Adipocyte (in vitro differentiated cells): Measurements from ENCODE around the gene TSNAX.
A peak's percentile ranks its signal among the peaks of the same experiment; 100 is the strongest.
"Not testable (repeated sequence)": the region's sequence is repeated elsewhere in the genome, so short reads cannot be mapped to it uniquely, and the experiment has no call there.

Experiments used
- DNase-seq: peaks from one replicate; pipeline ENCODE4 v3.0.0-alpha.2; 2015; ENCODE audit warnings: low read depth
- H3K27me3 ChIP-seq: replicated peaks from 2 replicates; pipeline ENCODE4 v1.7.0; 2013; ENCODE audit warnings: mild to moderate bottlenecking, low read length, moderate library complexity; ENCODE audit not compliant: control insufficient read depth, insufficient read depth
- H3K36me3 ChIP-seq: 2 replicates; pipeline ENCODE4 v1.7.0; 2013; ENCODE audit warnings: low read length, mild to moderate bottlenecking, moderate library complexity; ENCODE audit not compliant: control insufficient read depth, insufficient read depth, severe bottlenecking
- H3K4me1 ChIP-seq: 2 replicates; pipeline ENCODE4 v1.7.0; 2013; ENCODE audit warnings: mild to moderate bottlenecking, low read length, moderate library complexity; ENCODE audit not compliant: control insufficient read depth, insufficient read depth
- H3K4me3 ChIP-seq: 2 replicates; pipeline ENCODE4 v1.7.0; 2013; ENCODE audit warnings: mild to moderate bottlenecking, low read length, moderate library complexity
- H3K9ac ChIP-seq: 2 replicates; pipeline ENCODE4 v1.7.0; 2013; ENCODE audit warnings: mild to moderate bottlenecking, low read length, moderate library complexity
- H3K9me3 ChIP-seq: 2 replicates; pipeline ENCODE4 v1.7.0; 2013; ENCODE audit warnings: mild to moderate bottlenecking, low read length, moderate library complexity; ENCODE audit not compliant: control insufficient read depth

The TSNAX gene

GRCh38 chr1:231499148-231499763, 29.2 kb upstream of the TSNAX start:
- H3K9ac ChIP-seq, result no peak overlapping the region
- DNase-seq, result no peak
- H3K36me3 ChIP-seq, result no peaks in the 10 kb centered on the region
- no peak overlapping the region for H3K4me3 ChIP-seq
- peaks cover 9% of the 10 kb centered on the region for H3K4me1 ChIP-seq
- H3K27me3 ChIP-seq, result no peaks in the 10 kb centered on the region
- H3K9me3 ChIP-seq, result peaks cover 20% of the 10 kb centered on the region

DNA sequence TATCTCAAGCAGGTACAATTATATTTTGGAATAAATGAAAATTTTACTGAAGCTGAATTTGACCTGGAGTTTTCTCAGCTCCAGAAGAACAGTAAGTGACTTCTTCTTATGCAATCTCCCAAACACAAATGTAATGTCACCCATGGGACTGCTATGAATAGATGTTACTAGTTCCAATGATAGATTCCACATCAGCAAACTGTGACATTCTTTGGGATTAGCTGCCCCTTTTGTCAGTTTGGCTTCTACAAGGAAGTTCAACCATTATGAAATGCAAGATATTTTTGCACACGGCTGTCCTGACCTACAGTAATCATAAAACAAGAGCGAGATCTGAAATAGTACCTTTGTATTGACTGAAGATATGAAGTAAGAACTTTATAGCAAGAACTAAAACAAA, 27.8 kb upstream of the TSNAX start:
- Histone ChIP-seq H3K9me3 (peaks cover 20% of the 10 kb centered on the region), H3K9ac (no peak overlapping the region), H3K36me3 (no peaks in the 10 kb centered on the region), H3K4me3 (no peak overlapping the region), H3K4me1 (peaks cover 9% of the 10 kb centered on the region), H3K27me3 (no peaks in the 10 kb centered on the region)
- DNase-seq, result no peak

DNA sequence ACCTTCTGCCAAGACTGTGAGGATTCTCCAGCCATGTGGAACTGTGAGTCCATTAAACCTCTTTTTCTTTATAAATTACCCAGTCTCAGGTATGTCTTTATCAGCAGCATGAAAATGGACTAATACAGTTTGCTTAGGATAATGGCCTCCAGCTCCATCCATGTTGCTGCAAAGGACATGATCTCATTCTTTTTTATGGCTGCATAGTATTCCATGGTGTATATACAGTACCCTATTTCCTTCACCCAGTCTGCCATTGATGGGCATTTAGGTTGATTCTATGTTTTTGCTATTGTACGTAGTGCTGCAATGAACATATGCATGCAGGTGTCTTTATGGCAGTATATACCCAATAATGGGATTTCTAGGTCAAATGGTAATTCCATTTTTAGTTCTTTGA, 25.3 kb upstream of the TSNAX start:
- not testable (repeated sequence) for H3K9ac ChIP-seq, H3K27me3 ChIP-seq, H3K4me1 ChIP-seq, H3K4me3 ChIP-seq, DNase-seq, H3K36me3 ChIP-seq
- peaks cover 19% of the 10 kb centered on the region for H3K9me3 ChIP-seq

GRCh38 chr1:231507476-231508355, 20.8 kb upstream of the TSNAX start:
- Histone ChIP-seq H3K27me3 (no peaks in the 10 kb centered on the region), H3K9ac (no peak overlapping the region), H3K9me3 (no peaks in the 10 kb centered on the region), H3K4me3 (no peak overlapping the region), H3K36me3 (no peaks in the 10 kb centered on the region), H3K4me1 (peaks cover 12% of the 10 kb centered on the region)
- no peak for DNase-seq

- Histone ChIP-seq H3K4me3 (no peak overlapping the region), H3K4me1 (peaks cover 12% of the 10 kb centered on the region), H3K36me3 (no peaks in the 10 kb centered on the region), H3K9ac (no peak overlapping the region), H3K9me3 (no peaks in the 10 kb centered on the region), H3K27me3 (no peaks in the 10 kb centered on the region)
- no peak for DNase-seq
Measured at GRCh38 chr1:231508497-231508896, 20.0 kb upstream of the TSNAX start.

DNA sequence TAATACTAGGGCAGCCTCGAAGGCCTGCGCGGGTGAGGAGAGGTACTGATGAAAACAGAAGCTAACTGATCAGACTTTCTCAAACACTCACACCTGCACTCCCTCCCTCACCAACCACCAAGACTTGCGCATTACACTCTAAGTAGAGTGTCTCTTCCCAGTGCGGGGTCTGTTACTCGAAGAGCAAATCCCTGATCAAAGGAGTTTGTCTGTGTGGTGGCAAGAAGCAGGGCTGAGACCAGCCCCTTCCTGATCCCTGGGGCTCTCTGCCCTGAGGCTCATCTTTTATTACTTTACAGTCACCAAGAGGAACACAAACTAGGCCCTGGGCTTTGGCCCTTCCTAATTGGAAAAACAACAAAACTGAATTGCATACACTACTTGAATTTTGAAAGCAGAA, 19.5 kb upstream of the TSNAX start:
- no peak overlapping the region for H3K4me3 ChIP-seq
- no peaks in the 10 kb centered on the region for H3K36me3 ChIP-seq
- no peaks in the 10 kb centered on the region for H3K27me3 ChIP-seq
- H3K9ac ChIP-seq, result no peak overlapping the region
- no peaks in the 10 kb centered on the region for H3K9me3 ChIP-seq
- DNase-seq, result no peak
- H3K4me1 ChIP-seq, result peaks cover 12% of the 10 kb centered on the region

DNA sequence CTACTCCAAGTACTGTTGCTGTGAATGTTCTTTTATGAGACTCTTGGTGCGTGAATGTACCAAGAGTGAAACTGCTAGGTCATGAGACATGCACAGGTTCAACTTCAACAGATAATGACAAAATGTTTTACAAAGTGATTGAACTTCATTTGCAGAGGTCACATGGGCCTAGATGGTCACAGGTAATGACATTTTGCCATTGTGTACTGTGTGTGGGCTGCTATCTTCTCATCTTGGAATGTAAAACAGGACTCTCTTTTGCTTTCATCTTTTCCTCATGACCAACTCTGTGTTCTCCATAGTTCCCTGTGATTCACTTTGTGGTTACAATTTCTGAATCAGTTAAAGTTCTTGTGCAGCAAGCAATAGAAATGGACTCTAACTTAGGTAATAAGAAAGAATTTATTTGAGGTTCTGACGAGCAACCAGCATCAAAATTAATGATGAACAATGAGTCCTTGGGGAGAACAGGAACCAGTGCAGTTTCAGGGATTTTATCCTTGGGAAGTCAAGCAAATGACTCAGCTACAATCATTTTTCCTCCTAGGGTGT, 16.2 kb upstream of the TSNAX start:
- Histone ChIP-seq H3K4me3 (no peak overlapping the region), H3K27me3 (no peaks in the 10 kb centered on the region), H3K9ac (no peak overlapping the region), H3K4me1 (peaks cover 14% of the 10 kb centered on the region), H3K9me3 (no peaks in the 10 kb centered on the region), H3K36me3 (no peaks in the 10 kb centered on the region)
- peak; percentile 25 for DNase-seq

GRCh38 chr1:231515748-231516147, 12.7 kb upstream of the TSNAX start:
- Histone ChIP-seq H3K9ac (no peak overlapping the region), H3K9me3 (no peaks in the 10 kb centered on the region), H3K4me3 (no peak overlapping the region), H3K27me3 (no peaks in the 10 kb centered on the region), H3K36me3 (no peaks in the 10 kb centered on the region), H3K4me1 (peaks cover 10% of the 10 kb centered on the region)
- DNase-seq, result no peak

DNA sequence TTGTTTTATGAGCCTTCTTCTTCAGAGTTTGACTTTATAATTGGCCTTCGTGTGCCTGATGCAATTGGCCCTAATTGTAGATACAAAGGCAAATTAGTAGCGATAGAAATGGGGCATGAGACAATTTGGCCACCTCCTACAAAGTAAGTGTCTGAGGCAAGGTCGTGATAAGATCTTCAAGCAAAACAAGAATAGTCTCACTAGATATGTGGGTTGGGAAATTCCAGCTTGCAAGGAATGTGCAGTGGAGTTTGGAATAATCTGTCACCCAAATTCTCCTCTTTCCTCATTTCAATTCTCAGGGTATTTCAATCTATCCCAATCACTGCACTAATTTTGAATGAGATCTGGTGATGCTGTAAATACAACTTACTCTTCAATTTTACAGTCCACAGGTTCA, 11.4 kb upstream of the TSNAX start:
- H3K27me3 ChIP-seq, result no peaks in the 10 kb centered on the region
- H3K36me3 ChIP-seq, result no peaks in the 10 kb centered on the region
- no peak overlapping the region for H3K4me3 ChIP-seq
- no peaks in the 10 kb centered on the region for H3K9me3 ChIP-seq
- H3K9ac ChIP-seq, result no peak overlapping the region
- peaks cover 6% of the 10 kb centered on the region for H3K4me1 ChIP-seq
- peak; percentile 54 for DNase-seq

DNA sequence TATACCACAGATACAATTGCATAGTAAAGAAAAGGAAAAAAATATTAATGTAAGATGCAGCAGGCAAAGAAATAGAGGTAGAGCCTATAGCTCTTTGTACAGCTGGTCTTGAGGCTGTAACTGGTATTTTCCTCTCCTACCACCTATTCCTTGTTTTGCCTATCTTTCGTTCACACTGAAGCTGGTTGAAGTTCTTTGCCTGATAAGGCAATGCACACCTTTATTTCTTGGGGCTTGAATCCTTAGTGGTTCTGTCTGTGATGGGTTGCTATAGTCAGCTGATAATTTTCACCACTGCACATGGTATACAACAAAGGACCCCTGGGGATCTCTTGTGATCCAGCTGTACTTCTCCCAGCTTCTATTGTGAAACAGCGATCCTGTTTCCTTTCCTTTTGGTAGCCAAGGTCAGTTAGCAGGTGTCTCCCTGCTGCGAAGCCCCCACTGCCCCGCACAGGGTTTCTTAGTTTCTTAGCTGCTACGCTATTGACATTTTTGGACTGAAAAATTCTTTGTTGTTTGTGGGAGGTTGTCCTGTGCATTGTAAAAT, 9.9 kb upstream of the TSNAX start:
- Histone ChIP-seq H3K4me3 (no peak overlapping the region), H3K36me3 (no peaks in the 10 kb centered on the region), H3K9me3 (no peaks in the 10 kb centered on the region), H3K9ac (no peak overlapping the region), H3K4me1 (peaks cover 4% of the 10 kb centered on the region), H3K27me3 (no peaks in the 10 kb centered on the region)
- DNase-seq, result no peak

GRCh38 chr1:231519166-231519565, 9.3 kb upstream of the TSNAX start:
- no peaks in the 10 kb centered on the region for H3K27me3 ChIP-seq
- peaks cover 4% of the 10 kb centered on the region for H3K4me1 ChIP-seq
- no peaks in the 10 kb centered on the region for H3K9me3 ChIP-seq
- DNase-seq, result no peak
- H3K4me3 ChIP-seq, result no peak overlapping the region
- no peak overlapping the region for H3K9ac ChIP-seq
- no peaks in the 10 kb centered on the region for H3K36me3 ChIP-seq
